HG03469 (cell line): Measurements from ENCODE around the gene PPIF.

Experiments used
- ATAC-seq: cut with Tn5 transposase; IDR thresholded peaks from one replicate; pipeline ENCODE4 v1.9.1; 2021; ENCODE audit warnings: mild to moderate bottlenecking, moderate library complexity, moderate number of reproducible peaks; ENCODE audit not compliant: unreplicated experiment

The PPIF gene

GRCh38 chr10:79398642-79399041 lies 51.4 kb downstream of the PPIF start:
- ATAC-seq, result no peak

GRCh38 chr10:79399223-79399831 lies 52.1 kb downstream of the PPIF start:
- ATAC-seq, result no peak

- ATAC-seq, result no peak
Measured at GRCh38 chr10:79400146-79401004, 53.1 kb downstream of the PPIF start.

GRCh38 chr10:79401015-79401921 lies 54.0 kb downstream of the PPIF start:
- ATAC-seq, result no peak

- ATAC-seq, result no peak
Measured at GRCh38 chr10:79402625-79402946, 55.3 kb downstream of the PPIF start.

GRCh38 chr10:79402951-79403350 lies 55.7 kb downstream of the PPIF start:
- ATAC-seq, result no peak

- no peak for ATAC-seq
Measured at GRCh38 chr10:79403441-79404230, 56.4 kb downstream of the PPIF start.

- ATAC-seq, result no peak
Measured at GRCh38 chr10:79404231-79404609, 57.0 kb downstream of the PPIF start.

GRCh38 chr10:79404690-79405131 lies 57.4 kb downstream of the PPIF start:
- no peak for ATAC-seq
